OCI-LY3 (cell line): ENCODE measurements around the gene SFMBT1.

Experiments
- H2AFZ ChIP-seq: fragments of 200-600, 300-600 bp; shearing (Covaris generic); 2 replicates; pipeline ENCODE4 v1.6.0; 2014; ENCODE audit warnings: antibody characterized with exemption, low read depth, low read length
- H3K27ac ChIP-seq: fragments of 200-600, 300-600 bp; sonication (generic); 2 replicates; pipeline ENCODE4 v1.5.1; 2014; ENCODE audit warnings: mild to moderate bottlenecking, low read length, moderate library complexity, mixed read lengths
- H3K27me3 ChIP-seq: fragments of 200-600, 300-600 bp; sonication (generic); 2 replicates; pipeline ENCODE4 v1.6.1; 2014; ENCODE audit warnings: low read depth, low read length, mixed read lengths
- H3K36me3 ChIP-seq: fragments of 200-600, 300-600 bp; sonication (generic); replicated peaks from 2 replicates; pipeline ENCODE3; 2014; ENCODE audit warnings: low read depth, low read length, mixed read lengths
- H3K4me1 ChIP-seq: fragments of 300-600, 200-600 bp; sonication (generic); 2 replicates; pipeline ENCODE4 v1.6.1; 2014; ENCODE audit warnings: low read length, mixed read lengths
- H3K4me2 ChIP-seq: fragments of 200-600, 300-600 bp; sonication (generic); 2 replicates; pipeline ENCODE4 v1.6.1; 2014; ENCODE audit warnings: low read length, mixed read lengths
- H3K4me3 ChIP-seq: fragments of 300-600, 200-600 bp; sonication (generic); 2 replicates; pipeline ENCODE4 v1.5.1; 2014; ENCODE audit warnings: antibody characterized with exemption, mild to moderate bottlenecking, low read length, moderate library complexity
- H3K79me2 ChIP-seq: fragments of 300-600, 200-600 bp; shearing (Covaris generic); 2 replicates; pipeline ENCODE4 v1.6.1; 2014; ENCODE audit warnings: mild to moderate bottlenecking, low read length, mixed read lengths
- H3K9ac ChIP-seq: fragments of 300-600, 200-600 bp; shearing (Covaris generic); 2 replicates; pipeline ENCODE4 v1.6.0; 2014; ENCODE audit warnings: mild to moderate bottlenecking, low read length, moderate library complexity
- H3K9me3 ChIP-seq: fragments of 200-600, 300-600 bp; shearing (Covaris generic); 2 replicates; pipeline ENCODE4 v1.6.1; 2014; ENCODE audit warnings: low read length, mixed read lengths; ENCODE audit not compliant: insufficient read depth
- H4K20me1 ChIP-seq: fragments of 200-600, 300-600 bp; sonication (generic); 2 replicates; pipeline ENCODE4 v1.6.1; 2016; ENCODE audit warnings: low read length, mixed read lengths; ENCODE audit not compliant: insufficient read depth
- CTCF ChIP-seq: fragments of 200-600, 300-600 bp; sonication (generic); IDR thresholded peaks from 2 replicates; pipeline ENCODE4 v1.5.1; 2014; ENCODE audit warnings: antibody characterized with exemption, low read length, low read depth
- EZH2phosphoT487 ChIP-seq: fragments of 200-600 bp; shearing (Covaris generic); IDR thresholded peaks from 2 replicates; pipeline ENCODE4 v1.6.1; 2018; ENCODE audit warnings: antibody characterized with exemption, mixed run types, low read depth

The SFMBT1 gene

GRCh38 chr3:53024315-53024714 is 21.6 kb downstream of the SFMBT1 start:
- H3K4me2 ChIP-seq: no peak overlapping the region
- H4K20me1 ChIP-seq: 0 out of 2 replicates have a peak, but pooled peaks cover 8% of the 10 kb centered on the region
- no peak overlapping the region for H3K9ac ChIP-seq
- H3K79me2 ChIP-seq: peaks cover 55% of the 10 kb centered on the region
- no peak overlapping the region for H2AFZ ChIP-seq
- H3K4me3 ChIP-seq: no peak overlapping the region
- H3K4me1 ChIP-seq: no peaks in the 10 kb centered on the region
- no peaks in the 10 kb centered on the region for H3K9me3 ChIP-seq
- no peaks in the 10 kb centered on the region for H3K27me3 ChIP-seq
- no peak for TF ChIP-seq CTCF
- TF ChIP-seq EZH2phosphoT487: no peak
- no peaks in the 10 kb centered on the region for H3K36me3 ChIP-seq
- H3K27ac ChIP-seq: no peak overlapping the region

- Histone ChIP-seq H3K36me3 (no peaks in the 10 kb centered on the region), H3K9me3 (no peaks in the 10 kb centered on the region), H3K79me2 (peaks cover 52% of the 10 kb centered on the region), H3K4me3 (no peak overlapping the region), H4K20me1 (0 out of 2 replicates have a peak, but pooled peaks cover 8% of the 10 kb centered on the region), H3K27me3 (no peaks in the 10 kb centered on the region), H3K27ac (no peak overlapping the region), H3K4me2 (no peak overlapping the region), H3K4me1 (peaks cover 6% of the 10 kb centered on the region), H3K9ac (no peak overlapping the region), H2AFZ (no peak overlapping the region)
- TF ChIP-seq EZH2phosphoT487: no peak
- TF ChIP-seq CTCF: no peak
These were observed 22.6 kb downstream of the SFMBT1 start for GRCh38 chr3:53023072-53023823.

DNA sequence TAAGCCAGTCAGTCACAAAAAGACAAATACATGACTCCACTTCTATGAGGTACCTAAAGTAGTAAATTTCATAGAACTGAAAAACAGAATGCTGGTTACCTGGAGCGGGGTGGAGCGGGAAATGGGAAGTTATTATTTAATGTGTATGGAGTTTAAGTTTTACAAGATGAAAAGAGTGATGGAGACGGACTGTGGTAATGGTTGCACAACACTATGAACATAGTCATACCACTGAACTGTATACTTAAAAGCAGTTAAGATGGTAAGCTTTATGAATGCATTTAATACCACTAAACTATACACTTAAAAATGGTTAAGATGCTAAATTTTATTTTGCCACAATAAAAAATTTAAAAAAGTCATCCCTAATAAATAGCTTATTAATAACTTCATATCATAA is 23.2 kb downstream of the SFMBT1 start:
- Histone ChIP-seq H2AFZ (no peak overlapping the region), H3K4me2 (no peak overlapping the region), H3K4me1 (peaks cover 10% of the 10 kb centered on the region), H3K4me3 (no peak overlapping the region), H3K9ac (no peak overlapping the region), H3K9me3 (no peaks in the 10 kb centered on the region), H3K27ac (no peak overlapping the region), H3K79me2 (peaks cover 46% of the 10 kb centered on the region), H3K27me3 (no peaks in the 10 kb centered on the region), H3K36me3 (no peaks in the 10 kb centered on the region), H4K20me1 (0 out of 2 replicates have a peak, but pooled peaks cover 7% of the 10 kb centered on the region)
- TF ChIP-seq EZH2phosphoT487: no peak
- TF ChIP-seq CTCF: no peak

GRCh38 chr3:53016236-53016635 is 29.6 kb downstream of the SFMBT1 start:
- Histone ChIP-seq H4K20me1 (no peaks in the 10 kb centered on the region), H3K9ac (no peak overlapping the region), H2AFZ (no peak overlapping the region), H3K4me3 (no peak overlapping the region), H3K4me2 (no peak overlapping the region), H3K27me3 (no peaks in the 10 kb centered on the region), H3K36me3 (no peaks in the 10 kb centered on the region), H3K27ac (no peak overlapping the region), H3K9me3 (no peaks in the 10 kb centered on the region), H3K79me2 (peaks cover 13% of the 10 kb centered on the region), H3K4me1 (peaks cover 10% of the 10 kb centered on the region)
- TF ChIP-seq EZH2phosphoT487 (no peak), CTCF (no peak)
